ENCODE measurements around the gene DNAJC11.
"Not testable (repeated sequence)": the region's sequence is repeated elsewhere in the genome, so short reads cannot be mapped to it uniquely, and the experiment has no call there.

Gene DNAJC11

GRCh38 chr1:6651909-6652308, 49.7 kb downstream of the DNAJC11 start:
- DNase-seq, result no peak

GRCh38 chr1:6648556-6648955, 53.1 kb downstream of the DNAJC11 start:
- DNase-seq, result no peak

GRCh38 chr1:6646499-6647148, 55.0 kb downstream of the DNAJC11 start:
- peak; percentile 68 for DNase-seq

GRCh38 chr1:6645018-6645417, 56.6 kb downstream of the DNAJC11 start:
- DNase-seq, result no peak

DNA sequence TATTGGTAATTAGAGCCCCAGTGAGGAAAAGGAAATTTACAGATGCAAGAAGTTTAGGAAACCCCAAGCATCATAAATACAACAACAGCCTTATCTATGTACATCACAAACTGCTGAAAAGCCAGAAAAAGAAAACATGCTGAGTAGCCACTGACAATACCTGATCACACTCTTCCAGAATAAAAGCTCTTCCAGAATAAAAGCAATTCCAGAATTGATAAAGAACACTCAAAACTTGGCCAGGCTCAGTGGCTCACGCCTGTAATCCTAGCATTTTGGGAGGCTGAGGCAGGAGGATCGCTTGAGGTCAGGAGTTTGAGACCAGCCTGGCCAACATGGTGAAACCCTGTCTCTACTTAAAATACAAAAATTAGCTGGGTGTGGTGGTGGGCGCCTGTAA, 60.7 kb downstream of the DNAJC11 start:
- not testable (repeated sequence) for DNase-seq

GRCh38 chr1:6638226-6638625, 63.4 kb downstream of the DNAJC11 start:
- no peak for DNase-seq

GRCh38 chr1:6637770-6638169, 63.8 kb downstream of the DNAJC11 start:
- no peak for DNase-seq

- not testable (repeated sequence) for DNase-seq
Observed at GRCh38 chr1:6636778-6637177, 64.8 kb downstream of the DNAJC11 start.

GRCh38 chr1:6635910-6636760, 65.5 kb downstream of the DNAJC11 start:
- DNase-seq, result no peak

DNA sequence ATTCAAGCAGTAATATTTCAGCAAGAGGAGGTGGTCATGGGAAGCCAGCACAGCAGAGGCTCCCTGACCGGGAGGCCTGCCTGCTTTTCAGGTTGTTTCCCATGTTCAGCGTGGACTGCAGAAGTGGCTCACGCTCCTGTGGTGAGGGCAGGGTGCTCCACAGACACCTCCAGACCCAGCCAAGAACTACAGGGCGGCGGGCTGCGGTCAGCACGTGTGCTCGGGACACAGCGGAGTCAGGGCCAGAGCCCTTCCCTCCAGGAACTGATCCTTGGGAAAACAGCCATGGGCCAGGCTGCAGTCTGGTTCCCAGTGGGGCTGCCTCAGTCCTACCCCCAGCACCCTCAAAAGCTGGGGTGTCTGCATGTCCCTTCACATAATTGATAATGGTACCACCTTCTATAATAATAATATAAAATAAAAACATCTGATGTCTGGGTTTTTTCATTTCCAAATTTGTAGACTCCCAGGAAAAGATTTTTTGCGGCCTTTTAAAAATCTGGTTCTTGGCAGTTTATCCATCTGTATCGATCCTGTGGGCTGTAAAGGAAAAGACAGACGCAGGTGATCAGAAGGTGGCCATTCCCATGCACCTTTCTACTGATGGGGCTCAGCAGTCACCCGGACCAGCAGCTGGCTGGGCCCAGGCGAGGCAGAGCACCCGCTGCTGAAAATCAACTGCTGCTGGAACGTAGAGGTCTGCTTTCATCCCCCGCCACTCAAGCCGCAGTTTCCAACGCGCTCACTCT, 66.3 kb downstream of the DNAJC11 start:
- DNase-seq, result no peak

DNA sequence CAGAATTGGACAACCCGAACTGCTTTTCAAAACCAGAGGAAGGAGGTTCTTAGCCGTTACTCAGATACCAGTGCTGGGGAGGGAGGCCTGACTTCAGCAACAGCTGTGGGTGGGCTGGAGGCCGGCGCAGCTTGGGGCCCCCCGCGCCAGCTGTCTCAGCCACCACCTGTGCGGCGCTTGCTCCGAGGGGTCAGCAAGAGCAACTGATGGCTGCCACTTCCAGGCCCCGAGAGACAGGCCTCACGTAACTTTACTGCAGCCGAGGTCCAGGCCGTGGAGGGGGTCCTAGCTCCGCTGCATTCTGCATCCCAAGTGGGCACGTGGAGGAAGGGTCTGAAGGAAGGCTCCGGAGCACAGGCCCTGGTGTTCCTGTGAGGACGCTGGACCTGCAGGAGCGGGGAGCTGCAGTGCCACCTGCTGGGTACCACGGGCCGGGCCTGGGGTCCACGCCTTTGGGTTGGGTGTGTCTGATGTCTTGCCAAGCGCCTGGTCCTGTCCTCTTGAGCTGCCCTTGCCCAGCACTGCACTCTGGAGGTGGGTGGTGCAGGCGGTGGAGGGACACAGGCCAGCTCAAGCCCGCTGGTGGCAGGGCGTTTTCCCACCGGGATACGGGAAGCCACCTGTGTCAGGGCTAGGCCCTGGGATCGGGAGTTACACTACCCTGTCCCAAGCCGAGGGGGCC, 67.1 kb downstream of the DNAJC11 start:
- DNase-seq, result peak; percentile 77

- no peak for DNase-seq
Observed at GRCh38 chr1:6632588-6633514, 68.8 kb downstream of the DNAJC11 start.

GRCh38 chr1:6631058-6631457, 70.6 kb downstream of the DNAJC11 start:
- DNase-seq, result no peak

DNA sequence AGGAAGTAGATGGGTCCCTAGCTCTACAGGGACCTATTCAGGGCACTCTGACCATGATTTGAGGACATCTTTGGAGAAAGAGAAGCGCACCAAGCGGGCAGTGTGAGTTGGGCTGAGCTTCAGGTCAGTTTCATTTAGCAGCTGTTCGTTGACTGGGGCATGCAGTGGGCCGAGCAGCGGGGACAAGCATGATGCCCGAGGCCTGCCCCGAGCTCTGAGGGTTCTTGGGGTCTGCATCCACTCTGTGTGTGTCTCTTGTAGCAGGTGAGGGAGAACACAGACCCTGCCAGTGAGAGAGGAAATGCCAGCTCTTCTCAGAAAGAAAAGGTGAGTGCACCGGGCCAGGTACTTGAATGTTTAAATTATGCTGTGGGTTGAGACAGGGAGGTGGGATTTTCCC, 71.6 kb downstream of the DNAJC11 start:
- DNase-seq, result no peak

DNA sequence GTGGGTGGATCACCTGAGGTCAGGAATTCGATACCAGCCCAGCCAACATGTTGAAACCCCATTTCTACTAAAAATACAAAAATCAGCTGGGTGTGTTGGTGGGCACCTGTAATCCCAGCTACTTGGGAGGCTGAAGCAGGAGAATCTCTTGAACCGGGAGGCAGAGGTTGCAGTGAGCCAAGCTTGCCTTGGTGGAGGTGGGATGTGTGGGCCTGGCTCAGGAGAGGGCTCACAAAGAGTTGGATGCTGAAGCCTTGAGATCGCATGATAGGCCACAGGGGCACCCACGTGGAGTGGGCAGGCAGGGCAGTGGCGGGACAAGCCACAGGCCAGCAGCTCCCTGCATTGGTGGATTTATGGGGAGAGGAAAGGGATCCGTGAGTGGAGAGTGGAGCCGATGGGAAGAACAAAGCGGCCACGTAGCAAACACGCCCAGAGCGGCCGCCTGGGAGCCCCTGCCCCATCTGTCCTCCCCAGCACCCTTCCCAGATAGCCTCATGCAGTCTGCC, 72.6 kb downstream of the DNAJC11 start:
- DNase-seq, result no peak

- no peak for DNase-seq
Observed at GRCh38 chr1:6627841-6628545, 73.6 kb downstream of the DNAJC11 start.

- DNase-seq, result no peak
Observed at GRCh38 chr1:6627031-6627430, 74.6 kb downstream of the DNAJC11 start.

DNA sequence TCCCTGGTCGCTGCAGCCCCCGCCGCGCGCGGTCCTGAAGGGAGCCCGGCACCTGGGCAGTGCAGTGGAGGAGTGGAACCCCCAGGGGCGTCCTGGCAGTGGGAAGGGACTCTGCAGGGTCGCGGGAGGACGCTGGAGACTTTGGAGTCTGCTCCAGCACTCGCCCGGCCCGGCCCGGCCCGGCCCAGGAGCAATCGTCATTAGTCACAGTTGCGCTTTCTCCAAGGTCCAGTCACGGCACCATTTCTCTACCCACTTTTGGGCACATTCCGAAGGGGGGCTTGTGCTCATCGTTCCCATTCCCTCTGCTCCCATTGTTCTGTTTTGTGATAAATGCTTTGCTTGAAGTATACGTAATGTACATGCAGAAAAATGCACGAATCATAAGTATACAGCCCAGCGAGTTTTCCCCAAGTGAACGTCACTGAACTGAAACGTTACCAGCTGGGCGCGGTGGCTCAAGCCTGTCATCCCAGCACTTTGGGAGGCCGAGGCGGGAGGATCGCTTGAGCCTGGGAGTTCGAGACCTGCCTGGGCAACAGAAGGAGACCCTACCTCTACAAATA, 75.9 kb downstream of the DNAJC11 start:
- no peak for DNase-seq

DNA sequence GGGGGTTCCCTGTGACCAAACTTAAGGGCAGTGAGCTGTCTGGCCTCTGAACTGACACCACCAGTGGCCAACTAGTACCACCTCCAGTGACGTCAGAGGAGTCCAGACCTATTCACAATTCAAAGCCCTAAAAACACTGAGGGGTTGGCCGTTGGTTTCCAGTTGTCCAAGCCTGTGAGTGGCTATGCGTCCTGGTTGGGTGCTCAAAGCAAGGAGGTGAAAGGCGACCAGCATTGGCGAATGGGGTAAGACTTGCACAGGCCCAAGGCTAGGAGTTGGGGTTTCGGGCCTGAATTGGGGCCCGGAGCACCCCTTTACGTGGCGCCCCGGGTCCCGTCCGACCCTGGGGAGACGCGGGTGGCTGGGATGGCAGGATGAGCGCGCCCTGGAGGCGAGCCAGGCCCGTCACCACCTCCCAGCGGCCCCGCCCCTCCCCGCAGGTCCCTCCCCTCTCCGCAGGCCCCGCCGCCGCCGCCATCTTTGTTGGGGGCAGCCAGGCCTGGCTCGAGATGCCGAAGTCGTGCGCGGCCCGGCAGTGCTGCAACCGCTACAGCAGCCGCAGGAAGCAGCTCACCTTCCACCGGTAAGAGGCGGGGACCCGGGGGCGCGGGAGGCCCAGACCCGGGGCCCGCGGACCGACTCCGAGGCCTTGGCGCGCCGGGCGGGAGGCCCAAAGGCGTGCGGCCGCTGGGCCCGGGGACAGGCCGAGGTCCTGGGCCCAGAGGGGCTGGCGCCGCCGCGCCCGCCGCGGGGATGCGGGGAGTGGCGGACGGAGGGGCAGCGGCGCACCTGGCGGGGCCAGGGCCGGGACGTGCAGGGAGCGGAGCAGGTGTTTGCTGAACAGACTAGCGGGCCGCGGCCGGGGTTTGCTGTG, 76.7 kb downstream of the DNAJC11 start, which contains the start of gene THAP3:
Gene THAP3, plus strand, starts transcription at position 159 of the 874 bp plus-strand sequence. Its CDS starts 351 bp downstream, at position 510.
- DNase-seq, result peak; percentile 95

All from activated effector memory CD4-positive, alpha-beta T cell treated with anti-CD3 and anti-CD28 coated beads, Interleukin-2, amount 50 U/mL, for 16 hours (primary cell).